Neural crest cell (in vitro differentiated cells): ENCODE measurements around the gene ITPR3. TPM values are rescaled to one million over a fixed set of nuclear protein-coding genes. Genes with fewer than 3 reads are reported as not detected.

Source experiments
- DNase-seq: peaks from one replicate; pipeline ENCODE4 v3.0.0; 2021; ENCODE audit warnings: low read depth, mixed read lengths, low spot score
- H3K27ac Mint-ChIP-seq: one replicate; pipeline ENCODE4 v1.8.0; 2021; ENCODE audit warnings: mild to moderate bottlenecking, mixed read lengths; ENCODE audit not compliant: unreplicated experiment
- H3K27me3 Mint-ChIP-seq: 2 replicates; pipeline ENCODE4 v1.8.0; 2021; ENCODE audit warnings: low read depth, mild to moderate bottlenecking, mixed read lengths
- H3K36me3 Mint-ChIP-seq: 2 replicates; pipeline ENCODE4 v1.8.0; 2021; ENCODE audit warnings: low read depth, mild to moderate bottlenecking, mixed read lengths
- H3K4me1 Mint-ChIP-seq: 2 replicates; pipeline ENCODE4 v1.8.0; 2021; ENCODE audit warnings: mixed read lengths
- H3K4me3 Mint-ChIP-seq: one replicate; pipeline ENCODE4 v1.8.0; 2021; ENCODE audit warnings: mild to moderate bottlenecking, mixed read lengths
- H3K9me3 Mint-ChIP-seq: 2 replicates; pipeline ENCODE4 v1.8.0; 2021; ENCODE audit warnings: mixed read lengths
- total RNA-seq: library from RNA; stranded (reverse); gene quantifications from 2 replicates; pipeline ENCODE4 v1.2.1, GENCODE V29; 2021
- TF ChIP-seq, protein P1 (sequence below): fragments of 200-600 bp; sonication (generic); conservative IDR thresholded peaks from 2 replicates; pipeline ENCODE4 v1.5.0; 2021; ENCODE audit warnings: antibody characterized with exemption, mild to moderate bottlenecking

The ITPR3 gene
- total RNA-seq, 1 donor from 2014 or later = 16.0 TPM

DNA sequence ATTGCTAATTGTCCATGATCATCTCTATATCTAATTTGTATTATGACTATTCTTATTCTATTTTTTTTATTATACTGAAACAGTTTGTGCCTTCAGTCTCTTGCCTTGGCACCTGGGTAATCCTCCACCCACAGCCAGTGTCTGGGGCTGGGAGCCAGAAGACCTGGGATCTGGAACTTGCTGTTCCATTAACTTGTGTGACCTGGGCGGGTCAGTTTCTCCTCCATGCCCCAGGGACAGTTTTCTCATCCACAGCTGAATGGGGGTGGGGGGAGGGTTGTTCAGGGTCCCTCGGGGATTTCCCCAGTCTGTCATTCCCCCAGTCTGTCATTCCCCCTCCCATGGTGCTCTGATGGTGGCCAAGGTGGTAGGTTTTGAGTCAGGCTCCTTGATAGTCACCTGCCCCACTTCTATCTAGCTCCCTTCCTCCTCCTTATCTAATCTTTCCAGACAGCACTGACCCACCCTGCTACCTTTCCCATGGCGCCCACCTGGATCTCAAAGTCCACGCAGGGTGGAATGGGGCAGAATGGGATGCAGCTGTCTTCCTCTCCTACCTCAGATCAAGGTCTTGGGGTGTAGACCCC lies 10.9 kb downstream of the ITPR3 start:
- TF ChIP-seq, protein P1, sequence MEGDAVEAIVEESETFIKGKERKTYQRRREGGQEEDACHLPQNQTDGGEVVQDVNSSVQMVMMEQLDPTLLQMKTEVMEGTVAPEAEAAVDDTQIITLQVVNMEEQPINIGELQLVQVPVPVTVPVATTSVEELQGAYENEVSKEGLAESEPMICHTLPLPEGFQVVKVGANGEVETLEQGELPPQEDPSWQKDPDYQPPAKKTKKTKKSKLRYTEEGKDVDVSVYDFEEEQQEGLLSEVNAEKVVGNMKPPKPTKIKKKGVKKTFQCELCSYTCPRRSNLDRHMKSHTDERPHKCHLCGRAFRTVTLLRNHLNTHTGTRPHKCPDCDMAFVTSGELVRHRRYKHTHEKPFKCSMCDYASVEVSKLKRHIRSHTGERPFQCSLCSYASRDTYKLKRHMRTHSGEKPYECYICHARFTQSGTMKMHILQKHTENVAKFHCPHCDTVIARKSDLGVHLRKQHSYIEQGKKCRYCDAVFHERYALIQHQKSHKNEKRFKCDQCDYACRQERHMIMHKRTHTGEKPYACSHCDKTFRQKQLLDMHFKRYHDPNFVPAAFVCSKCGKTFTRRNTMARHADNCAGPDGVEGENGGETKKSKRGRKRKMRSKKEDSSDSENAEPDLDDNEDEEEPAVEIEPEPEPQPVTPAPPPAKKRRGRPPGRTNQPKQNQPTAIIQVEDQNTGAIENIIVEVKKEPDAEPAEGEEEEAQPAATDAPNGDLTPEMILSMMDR = no peak
- H3K4me3 Mint-ChIP-seq = peak overlapping the region; percentile 76
- no peak overlapping the region for H3K27ac Mint-ChIP-seq
- H3K27me3 Mint-ChIP-seq = peaks cover 35% of the 10 kb centered on the region
- H3K36me3 Mint-ChIP-seq = no peaks in the 10 kb centered on the region
- H3K9me3 Mint-ChIP-seq = no peaks in the 10 kb centered on the region
- no peak for DNase-seq
- H3K4me1 Mint-ChIP-seq = peaks cover 29% of the 10 kb centered on the region

DNA sequence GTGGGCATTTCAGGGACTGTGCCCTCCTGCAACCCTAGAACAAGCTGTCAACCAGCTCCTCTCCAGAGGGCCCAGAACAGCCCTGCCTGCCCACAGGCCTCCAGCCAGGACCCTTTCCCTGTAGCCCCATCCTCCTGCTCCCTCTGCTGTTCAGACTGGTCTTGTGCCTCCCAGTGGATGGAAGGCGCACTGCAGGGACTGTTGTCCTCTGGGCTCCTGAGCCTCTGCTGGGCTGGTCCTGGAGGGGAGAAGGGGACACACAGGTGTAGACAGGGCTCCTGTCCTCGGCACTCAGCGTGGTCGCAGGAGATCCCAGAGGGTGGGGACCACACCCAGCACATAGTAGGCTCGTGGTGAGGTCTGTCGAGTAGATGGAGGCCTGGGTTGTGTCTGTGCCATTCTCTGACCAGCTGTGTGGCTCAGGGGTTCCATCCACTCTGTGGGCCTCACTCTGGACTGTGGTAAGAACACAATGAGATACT lies 11.5 kb downstream of the ITPR3 start:
- DNase-seq = peak; percentile 67
- Mint-ChIP-seq H3K4me1 (peaks cover 29% of the 10 kb centered on the region), H3K27me3 (peaks cover 35% of the 10 kb centered on the region), H3K9me3 (no peaks in the 10 kb centered on the region), H3K4me3 (peak overlapping the region; percentile 76), H3K27ac (no peak overlapping the region), H3K36me3 (no peaks in the 10 kb centered on the region)
- TF ChIP-seq, protein P1 = peak; percentile 68

DNA sequence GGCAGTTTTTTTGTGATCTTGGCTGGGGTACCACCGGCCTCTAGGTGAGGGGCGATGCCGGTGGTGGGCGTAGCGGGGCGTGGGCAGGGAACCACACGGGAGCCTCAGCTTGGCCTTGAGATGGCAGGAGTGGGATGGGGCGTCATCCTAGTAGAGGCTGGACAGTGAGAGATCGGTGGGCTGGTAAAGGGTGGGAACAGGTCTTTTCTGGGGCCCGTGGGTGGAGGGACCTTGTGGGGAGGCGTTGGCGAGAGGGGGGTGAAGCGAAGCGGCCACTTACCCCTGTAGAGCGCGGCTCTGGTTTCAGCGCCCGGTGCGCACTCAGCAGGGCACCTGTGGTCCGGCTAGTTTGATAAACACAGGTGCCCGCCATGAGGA lies 12.0 kb downstream of the ITPR3 start:
- peaks cover 35% of the 10 kb centered on the region for H3K27me3 Mint-ChIP-seq
- H3K4me3 Mint-ChIP-seq = peak overlapping the region; percentile 76
- H3K4me1 Mint-ChIP-seq = peaks cover 29% of the 10 kb centered on the region
- no peak for DNase-seq
- H3K27ac Mint-ChIP-seq = no peak overlapping the region
- H3K9me3 Mint-ChIP-seq = no peaks in the 10 kb centered on the region
- TF ChIP-seq, protein P1 = no peak
- H3K36me3 Mint-ChIP-seq = no peaks in the 10 kb centered on the region

DNA sequence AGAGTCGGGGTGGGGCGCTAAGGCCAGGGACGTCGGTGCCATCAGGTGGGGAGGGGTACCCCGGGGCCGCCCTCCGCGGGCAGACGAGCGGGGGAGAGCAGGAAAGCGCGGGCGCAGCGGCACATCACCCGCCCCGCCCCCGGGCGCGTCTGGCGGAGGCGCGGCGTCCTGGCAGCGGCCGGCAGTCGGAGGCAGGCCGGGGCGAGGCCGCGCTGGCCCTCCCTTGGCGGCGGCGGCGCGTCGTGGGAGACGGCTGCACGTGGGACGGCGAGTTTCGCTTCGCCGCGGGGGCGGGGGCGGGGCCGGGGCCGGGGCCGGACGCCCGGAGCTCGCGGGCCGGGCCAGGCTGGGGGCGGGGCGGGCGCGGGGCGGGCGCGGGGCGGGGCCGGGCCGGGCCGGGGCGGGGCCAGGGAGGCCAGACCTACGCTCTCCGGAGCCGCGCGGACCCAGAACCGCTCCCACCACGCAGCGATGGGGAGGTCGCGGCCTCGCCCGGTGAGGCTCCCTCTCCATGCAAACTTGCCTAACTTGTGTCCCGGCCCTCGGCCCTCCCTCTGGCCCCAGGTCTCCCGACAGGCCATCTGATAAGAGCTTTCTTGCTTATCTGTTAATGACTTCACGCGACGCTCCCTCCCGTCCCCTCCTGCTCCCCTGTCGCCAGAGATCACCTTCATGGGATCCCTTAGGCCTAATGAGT lies 12.5 kb downstream of the ITPR3 start:
- peak overlapping the region; percentile 87 for H3K4me3 Mint-ChIP-seq
- peaks cover 29% of the 10 kb centered on the region for H3K4me1 Mint-ChIP-seq
- no peak for DNase-seq
- H3K36me3 Mint-ChIP-seq = no peaks in the 10 kb centered on the region
- TF ChIP-seq, protein P1 = no peak
- H3K27ac Mint-ChIP-seq = no peak overlapping the region
- peaks cover 35% of the 10 kb centered on the region for H3K27me3 Mint-ChIP-seq
- no peaks in the 10 kb centered on the region for H3K9me3 Mint-ChIP-seq

DNA sequence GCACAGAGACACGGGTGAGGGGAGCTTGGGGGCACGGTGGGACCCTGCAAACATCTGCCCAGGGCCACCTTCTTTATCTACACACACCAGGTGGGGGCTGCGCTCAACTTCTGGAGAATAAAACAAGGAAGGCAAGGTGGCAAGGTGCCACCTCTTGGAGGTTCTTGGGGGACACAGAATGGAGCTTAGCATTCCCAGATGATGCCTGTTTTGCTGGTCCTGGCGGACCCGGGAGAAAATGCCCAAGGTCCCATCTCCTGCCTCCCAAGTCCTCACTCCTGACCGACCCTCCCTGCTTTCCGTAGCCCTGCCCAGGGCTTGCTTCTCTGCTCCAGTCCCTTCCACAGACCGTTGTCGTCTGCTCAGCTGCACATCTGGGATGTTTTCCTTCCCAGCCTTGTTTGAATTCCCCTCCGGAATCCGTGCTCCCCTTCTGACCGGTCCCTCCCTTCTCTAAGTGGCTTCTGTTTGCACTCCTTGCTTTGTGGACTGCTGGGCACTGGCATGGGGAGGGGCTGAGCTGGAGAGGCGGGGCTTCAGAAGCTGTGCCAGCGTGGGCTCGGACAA lies 13.1 kb downstream of the ITPR3 start:
- H3K9me3 Mint-ChIP-seq = no peaks in the 10 kb centered on the region
- peak overlapping the region; percentile 87 for H3K4me3 Mint-ChIP-seq
- H3K27ac Mint-ChIP-seq = no peak overlapping the region
- H3K36me3 Mint-ChIP-seq = no peaks in the 10 kb centered on the region
- H3K27me3 Mint-ChIP-seq = peaks cover 35% of the 10 kb centered on the region
- DNase-seq = no peak
- peaks cover 29% of the 10 kb centered on the region for H3K4me1 Mint-ChIP-seq
- TF ChIP-seq, protein P1 = no peak
